Panc1 (cell line): ENCODE measurements around the gene PITX3. TPM values are rescaled to one million over a fixed set of nuclear protein-coding genes. Genes with fewer than 3 reads are reported as not detected.

Experiments
- ATAC-seq: fragments of 200-7000 bp; cut with Tn5 transposase; 2 replicates; pipeline ENCODE4 v1.9.1; 2020; ENCODE audit warnings: mild to moderate bottlenecking, moderate library complexity
- BruUV-seq: library from RNA; stranded (reverse); fragments of 400-500 nt; replicated peaks from 2 replicates; lab custom pipeline; 2021; lab: Mats Ljungman, UMichigan
- CTCF ChIA-PET: fragments of 300-600 bp; sonication (Branson Sonifier 250); formaldehyde crosslinking; loops from one replicate; lab custom pipeline; 2022; ENCODE audit warnings: antibody characterized with exemption; lab: Charles Lee
- POLR2A ChIA-PET: fragments of 300-600 bp; sonication (Branson Sonifier 250); formaldehyde crosslinking; loops from one replicate; lab custom pipeline; 2022; ENCODE audit warnings: antibody characterized with exemption; lab: Charles Lee
- DNase-seq: peaks from one replicate; pipeline ENCODE4 v3.0.0-alpha.2; 2010; ENCODE audit warnings: low read depth, low spot score
- H3K27ac ChIP-seq: 2 replicates; pipeline ENCODE4 v1.5.1; 2011; ENCODE audit warnings: mild to moderate bottlenecking, low read length, inconsistent platforms
- H3K27me3 ChIP-seq: fragments of 200-500 bp; sonication (Bioruptor generic); 2 replicates; pipeline ENCODE4 v1.6.0; 2014; ENCODE audit warnings: low read length, inconsistent platforms; ENCODE audit not compliant: control insufficient read depth, insufficient read depth
- H3K36me3 ChIP-seq: fragments of 200-500 bp; sonication (Bioruptor generic); 2 replicates; pipeline ENCODE4 v1.5.1; 2014; ENCODE audit warnings: inconsistent platforms, mild to moderate bottlenecking, low read length, moderate library complexity; ENCODE audit not compliant: control insufficient read depth, insufficient read depth
- H3K4me1 ChIP-seq: 2 replicates; pipeline ENCODE4 v1.5.1; 2011; ENCODE audit warnings: inconsistent platforms, mild to moderate bottlenecking, low read length, moderate library complexity; ENCODE audit not compliant: control insufficient read depth, insufficient read depth
- H3K4me3 ChIP-seq, 2 experiments: 2 replicates each; pipeline ENCODE4 v1.5.1; 2011 to 2012; ENCODE audit warnings: low read depth in 2 of 2, low read length in 2 of 2, mild to moderate bottlenecking in 2 of 2, inconsistent platforms in 1 of 2, moderate library complexity in 1 of 2
- H3K9me3 ChIP-seq: fragments of 200-500 bp; sonication (Bioruptor generic); 2 replicates; pipeline ENCODE4 v1.5.1; 2014; ENCODE audit warnings: low read depth, mild to moderate bottlenecking, inconsistent platforms, low read length, moderate library complexity; ENCODE audit not compliant: control insufficient read depth, insufficient read depth
- CTCF ChIP-seq: fragments of 450-650 bp; IDR thresholded peaks from 2 replicates; pipeline ENCODE4 v1.5.1; 2017; ENCODE audit warnings: mild to moderate bottlenecking
- POLR2AphosphoS5 ChIP-seq: IDR thresholded peaks from 2 replicates; pipeline ENCODE4 v1.6.1; 2012; ENCODE audit warnings: mild to moderate bottlenecking, low read depth, low read length, moderate library complexity
- SIN3A ChIP-seq: IDR thresholded peaks from 2 replicates; pipeline ENCODE4 v1.6.1; 2012; ENCODE audit warnings: low read depth, mild to moderate bottlenecking, low read length, moderate library complexity, borderline replicate concordance; ENCODE audit not compliant: insufficient read depth
- TCF7L2 ChIP-seq: IDR thresholded peaks from 2 replicates; pipeline ENCODE4 v1.6.1; 2011; ENCODE audit warnings: mild to moderate bottlenecking, low read depth, low read length, inconsistent platforms
- in situ Hi-C: cut with HindIII; loops from 2 replicates; pipeline ENCODE4 v1.10.0; 2016; ENCODE audit warnings: low sequenced_read_pairs, low pct_unique_long_range_greater_than_20kb
- intact Hi-C: fragments of 100-400 bp; cut with micrococcal nuclease; formaldehyde crosslinking; loops from one replicate; pipeline ENCODE4 v1.10.0; 2022; ENCODE audit not compliant: unreplicated experiment
- total RNA-seq: library from RNA; stranded (reverse); gene quantifications from one replicate; pipeline ENCODE4 v1.2.1, GENCODE V29; 2021; ENCODE audit not compliant: unreplicated experiment
- TF ChIP-seq, protein P1 (sequence below), 2 experiments: IDR thresholded peaks; 2 replicates each; pipeline ENCODE4 v1.6.1; 2011 to 2012; ENCODE audit warnings: low read depth in 2 of 2, control low read depth in 1 of 2, low read length in 1 of 2, mild to moderate bottlenecking in 1 of 2, moderate library complexity in 1 of 2; ENCODE audit not compliant: insufficient read depth in 1 of 2

PITX3 gene
- total RNA-seq, 1 experiment from 2014 or later, result 0.49 TPM

GRCh38 chr10:102266670-102267069 lies 25.4 kb upstream of the PITX3 start:
- ChIA-PET CTCF (no interaction called here), POLR2A (no interaction called here)
- no peak for ATAC-seq
- TF ChIP-seq SIN3A, result no peak
- TF ChIP-seq, protein P1, sequence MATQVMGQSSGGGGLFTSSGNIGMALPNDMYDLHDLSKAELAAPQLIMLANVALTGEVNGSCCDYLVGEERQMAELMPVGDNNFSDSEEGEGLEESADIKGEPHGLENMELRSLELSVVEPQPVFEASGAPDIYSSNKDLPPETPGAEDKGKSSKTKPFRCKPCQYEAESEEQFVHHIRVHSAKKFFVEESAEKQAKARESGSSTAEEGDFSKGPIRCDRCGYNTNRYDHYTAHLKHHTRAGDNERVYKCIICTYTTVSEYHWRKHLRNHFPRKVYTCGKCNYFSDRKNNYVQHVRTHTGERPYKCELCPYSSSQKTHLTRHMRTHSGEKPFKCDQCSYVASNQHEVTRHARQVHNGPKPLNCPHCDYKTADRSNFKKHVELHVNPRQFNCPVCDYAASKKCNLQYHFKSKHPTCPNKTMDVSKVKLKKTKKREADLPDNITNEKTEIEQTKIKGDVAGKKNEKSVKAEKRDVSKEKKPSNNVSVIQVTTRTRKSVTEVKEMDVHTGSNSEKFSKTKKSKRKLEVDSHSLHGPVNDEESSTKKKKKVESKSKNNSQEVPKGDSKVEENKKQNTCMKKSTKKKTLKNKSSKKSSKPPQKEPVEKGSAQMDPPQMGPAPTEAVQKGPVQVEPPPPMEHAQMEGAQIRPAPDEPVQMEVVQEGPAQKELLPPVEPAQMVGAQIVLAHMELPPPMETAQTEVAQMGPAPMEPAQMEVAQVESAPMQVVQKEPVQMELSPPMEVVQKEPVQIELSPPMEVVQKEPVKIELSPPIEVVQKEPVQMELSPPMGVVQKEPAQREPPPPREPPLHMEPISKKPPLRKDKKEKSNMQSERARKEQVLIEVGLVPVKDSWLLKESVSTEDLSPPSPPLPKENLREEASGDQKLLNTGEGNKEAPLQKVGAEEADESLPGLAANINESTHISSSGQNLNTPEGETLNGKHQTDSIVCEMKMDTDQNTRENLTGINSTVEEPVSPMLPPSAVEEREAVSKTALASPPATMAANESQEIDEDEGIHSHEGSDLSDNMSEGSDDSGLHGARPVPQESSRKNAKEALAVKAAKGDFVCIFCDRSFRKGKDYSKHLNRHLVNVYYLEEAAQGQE (IDR thresholded peaks at IDR 0.05; ENCODE audit: insufficient read depth in 1 of 2, low read depth in 2 of 2, low read length in 1 of 2), result no peak
- TF ChIP-seq TCF7L2, result no peak
- TF ChIP-seq POLR2AphosphoS5, result no peak
- no peak for TF ChIP-seq CTCF
- H3K9me3 ChIP-seq, result no peaks in the 10 kb centered on the region
- H3K4me3 ChIP-seq, result no peak overlapping the region
- DNase-seq, result no peak
- no peaks in the 10 kb centered on the region for H3K27me3 ChIP-seq
- intact Hi-C loops (no loop called here), in situ Hi-C loops (no loop called here)
- no peak overlapping the region for H3K27ac ChIP-seq
- no peaks in the 10 kb centered on the region for H3K4me1 ChIP-seq
- BruUV-seq, result no TSS peak
- H3K36me3 ChIP-seq, result peaks cover 5% of the 10 kb centered on the region

DNA sequence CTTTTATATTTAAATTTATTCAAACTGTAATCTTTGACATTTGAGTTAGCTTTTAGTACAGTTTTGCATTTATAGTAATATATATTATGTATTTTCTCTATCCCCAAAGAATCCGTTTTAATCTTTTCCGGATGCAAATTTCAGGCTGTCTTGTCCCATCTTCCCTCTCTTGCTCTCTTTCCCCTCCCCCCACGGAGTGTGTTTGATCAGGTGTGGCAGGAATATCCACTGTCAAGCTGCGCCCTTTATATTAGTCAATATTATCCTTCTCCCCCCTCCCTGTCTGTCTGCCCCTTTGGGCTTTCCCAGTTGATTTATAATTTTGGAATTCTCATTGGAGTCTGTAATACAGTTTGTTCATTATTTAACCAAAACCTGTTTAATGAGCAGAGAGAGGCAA lies 23.1 kb upstream of the PITX3 start:
- Histone ChIP-seq H3K36me3 (peaks cover 9% of the 10 kb centered on the region), H3K4me3 (no peak overlapping the region), H3K27ac (no peak overlapping the region), H3K9me3 (no peaks in the 10 kb centered on the region), H3K27me3 (no peaks in the 10 kb centered on the region), H3K4me1 (no peaks in the 10 kb centered on the region)
- BruUV-seq, result no TSS peak
- ChIA-PET CTCF (no interaction called here), POLR2A (no interaction called here)
- ATAC-seq (no peak), DNase-seq (no peak)
- TF ChIP-seq TCF7L2, result no peak
- TF ChIP-seq CTCF, result no peak
- intact Hi-C loops (no loop called here), in situ Hi-C loops (no loop called here)
